Stimulated activated CD4-positive, alpha-beta T cell treated with anti-CD3 and anti-CD28 coated beads, Interleukin-1b, Interleukin-23, amount 100 ng/mL, for 1 hour (primary cell): Measurements from ENCODE around the gene SPINK13.
"Not testable (repeated sequence)": the region's sequence is repeated elsewhere in the genome, so short reads cannot be mapped to it uniquely, and the experiment has no call there.

Experiments
- DNase-seq, 2 donors: peaks; one replicate each; pipeline ENCODE4 v3.0.0-alpha.2; 2020; ENCODE audit warnings: low read depth in 2 of 2

SPINK13 gene

GRCh38 chr5:148312153-148312552 lies 43.6 kb downstream of the SPINK13 start, which contains the start of gene SPINK7:
Gene SPINK7, plus strand, starts transcription at chr5:148312423. Its CDS starts 61 bp downstream, at chr5:148312484.
- no peak for DNase-seq

DNA sequence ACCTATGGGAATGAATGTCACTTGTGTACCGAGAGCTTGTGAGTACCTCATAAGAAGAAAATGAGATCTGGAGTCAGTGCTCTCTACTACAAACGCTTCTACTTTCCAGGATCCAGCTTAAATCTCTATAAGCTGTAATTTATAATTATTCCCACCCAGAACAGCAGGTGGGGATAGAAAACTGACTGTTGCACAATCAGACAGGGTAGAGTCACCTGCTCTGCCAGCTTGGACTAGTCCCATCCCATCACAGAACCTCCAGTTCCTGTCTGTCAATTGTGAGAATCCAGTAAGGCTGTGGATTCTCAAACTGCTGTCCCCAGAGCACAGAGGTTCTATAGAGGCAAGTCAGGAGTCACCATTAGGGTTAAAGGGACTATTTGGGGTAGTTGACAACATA lies 45.6 kb downstream of the SPINK13 start:
- DNase-seq = no peak

DNA sequence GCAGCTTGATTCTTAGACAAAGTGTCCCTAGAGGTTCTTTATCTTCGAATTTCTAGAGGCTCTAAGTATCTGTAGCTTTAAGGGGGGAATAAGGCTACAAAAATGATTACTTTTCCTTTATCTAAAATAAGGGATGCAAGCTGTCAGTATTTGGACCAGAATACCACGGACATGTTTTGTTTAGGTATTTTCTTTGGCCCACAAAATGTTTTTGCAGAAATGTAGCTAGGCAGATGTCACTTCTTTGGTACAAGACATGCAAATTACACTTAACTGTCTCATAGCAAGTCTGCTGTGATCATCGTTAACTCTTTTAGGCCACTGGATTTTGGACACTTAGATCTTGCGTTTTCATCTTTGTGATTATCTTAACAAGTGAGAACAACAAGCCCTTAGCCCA lies 46.1 kb downstream of the SPINK13 start:
- DNase-seq = no peak

DNA sequence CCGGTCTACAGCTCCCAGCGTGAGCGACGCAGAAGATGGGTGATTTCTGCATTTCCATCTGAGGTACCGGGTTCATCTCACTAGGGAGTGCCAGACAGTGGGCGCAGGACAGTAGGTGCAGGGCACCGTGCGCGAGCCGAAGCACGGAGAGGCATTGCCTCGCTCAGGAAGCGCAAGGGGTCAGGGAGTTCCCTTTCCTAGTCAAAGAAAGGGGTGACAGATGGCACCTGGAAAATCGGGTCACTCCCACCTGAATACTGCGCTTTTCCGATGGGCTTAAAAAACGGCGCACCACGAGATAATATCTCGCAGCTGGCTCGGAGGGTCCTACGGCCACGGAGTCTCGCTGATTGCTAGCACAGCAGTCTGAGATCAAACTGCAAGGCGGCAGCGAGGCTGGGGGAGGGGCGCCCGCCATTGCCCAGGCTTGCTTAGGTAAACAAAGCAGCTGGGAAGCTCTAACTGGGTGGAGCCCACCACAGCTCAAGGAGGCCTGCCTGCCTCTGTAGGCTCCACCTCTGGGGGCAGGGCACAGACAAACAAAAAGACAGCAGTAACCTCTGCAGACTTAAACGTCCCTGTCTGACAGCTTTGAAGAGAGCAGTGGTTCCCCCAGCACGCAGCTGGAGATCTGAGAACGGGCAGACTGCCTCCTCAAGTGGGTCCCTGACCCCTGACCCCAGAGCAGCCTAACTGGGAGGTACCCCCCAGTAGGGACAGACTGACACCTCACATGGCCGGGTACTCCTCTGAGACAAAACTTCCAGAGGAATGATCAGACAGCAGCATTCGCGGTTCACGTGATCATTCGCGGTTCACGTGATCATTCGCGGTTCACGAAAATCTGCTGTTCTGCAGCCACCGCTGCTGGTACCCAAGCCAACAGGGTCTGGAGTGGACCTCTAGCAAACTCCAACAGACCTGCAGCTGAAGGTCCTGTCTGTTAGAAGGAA lies 51.7 kb downstream of the SPINK13 start:
- not testable (repeated sequence) for DNase-seq

GRCh38 chr5:148333262-148333849 lies 64.8 kb downstream of the SPINK13 start:
- DNase-seq = no peak

- DNase-seq = no peak
Measured at GRCh38 chr5:148335259-148335658, 66.7 kb downstream of the SPINK13 start, which contains the start of gene SPINK9. Gene SPINK9, plus strand, starts transcription at chr5:148335559. Its CDS starts 55 bp downstream, at chr5:148335614.
